HCEC 1CT (cell line): ENCODE data around the gene OVCH1.
"Not testable (repeated sequence)": the region's sequence is repeated elsewhere in the genome, so short reads cannot be mapped to it uniquely, and the experiment has no call there.

Source experiments
- DNase-seq: peaks from one replicate; pipeline ENCODE4 v3.0.0-alpha.2; 2017

OVCH1 gene

GRCh38 chr12:29486972-29487371 lies 10.5 kb downstream of the OVCH1 start:
- no peak for DNase-seq

GRCh38 chr12:29463198-29463597 lies 34.3 kb downstream of the OVCH1 start:
- DNase-seq, result no peak

GRCh38 chr12:29460082-29460481 lies 37.4 kb downstream of the OVCH1 start:
- no peak for DNase-seq

GRCh38 chr12:29455087-29455486 lies 42.4 kb downstream of the OVCH1 start:
- no peak for DNase-seq

- DNase-seq, result no peak
Observed at GRCh38 chr12:29451888-29452287, 45.6 kb downstream of the OVCH1 start.

GRCh38 chr12:29448157-29448556 lies 49.3 kb downstream of the OVCH1 start:
- DNase-seq, result no peak

- no peak for DNase-seq
Observed at GRCh38 chr12:29447285-29447975, 50.1 kb downstream of the OVCH1 start.

- no peak for DNase-seq
Observed at GRCh38 chr12:29439506-29439905, 58.0 kb downstream of the OVCH1 start.

- no peak for DNase-seq
Observed at GRCh38 chr12:29438752-29439408, 58.6 kb downstream of the OVCH1 start.

- no peak for DNase-seq
Observed at GRCh38 chr12:29437575-29437974, 59.9 kb downstream of the OVCH1 start.

- DNase-seq, result not testable (repeated sequence)
Observed at GRCh38 chr12:29436815-29437214, 60.7 kb downstream of the OVCH1 start.

- no peak for DNase-seq
Observed at GRCh38 chr12:29431513-29431912, 66.0 kb downstream of the OVCH1 start.

GRCh38 chr12:29430716-29431044 lies 66.8 kb downstream of the OVCH1 start:
- no peak for DNase-seq

- DNase-seq, result no peak
Observed at GRCh38 chr12:29429999-29430715, 67.3 kb downstream of the OVCH1 start.

- peak; percentile 91 for DNase-seq
Observed at GRCh38 chr12:29428633-29429032, 68.9 kb downstream of the OVCH1 start.

- no peak for DNase-seq
Observed at GRCh38 chr12:29427964-29428363, 69.5 kb downstream of the OVCH1 start.

GRCh38 chr12:29426498-29426897 lies 71.0 kb downstream of the OVCH1 start:
- DNase-seq, result no peak

- no peak for DNase-seq
Observed at GRCh38 chr12:29425722-29426121, 71.8 kb downstream of the OVCH1 start.

GRCh38 chr12:29416748-29417147 lies 80.7 kb downstream of the OVCH1 start:
- no peak for DNase-seq

- no peak for DNase-seq
Observed at GRCh38 chr12:29415111-29415510, 82.4 kb downstream of the OVCH1 start.

GRCh38 chr12:29414368-29414767 lies 83.1 kb downstream of the OVCH1 start:
- no peak for DNase-seq

- DNase-seq, result no peak
Observed at GRCh38 chr12:29405561-29405960, 91.9 kb downstream of the OVCH1 start.

GRCh38 chr12:29403991-29404390 lies 93.5 kb downstream of the OVCH1 start:
- DNase-seq, result no peak

- DNase-seq, result no peak
Observed at GRCh38 chr12:29402437-29402836, 95.0 kb downstream of the OVCH1 start.
